Gastroesophageal sphincter (tissue), 4 donors: Measurements from ENCODE around the gene NELFB. TPM values are rescaled to one million over a fixed set of nuclear protein-coding genes. Genes with fewer than 3 reads are reported as not detected.
A peak's percentile ranks its signal among the peaks of the same experiment; 100 is the strongest.
"Not testable (repeated sequence)": the region's sequence is repeated elsewhere in the genome, so short reads cannot be mapped to it uniquely, and the experiment has no call there.

ENCODE experiments used
- ATAC-seq: fragments of 150-250 bp; one replicate; pipeline ENCODE4 v1.9.1; 2016; ENCODE audit warnings: mild to moderate bottlenecking, moderate library complexity
- H3K27ac ChIP-seq, 4 donors: fragments of 200-600 bp; sonication (generic) in 3 of 4; 1 replicate in 3 of 4; 2 replicates in 1 of 4; pipeline ENCODE4 v1.5.1; 2016 to 2019
- H3K27me3 ChIP-seq: fragments of 200-600 bp; sonication (generic); one replicate; pipeline ENCODE4 v1.5.1; 2019
- H3K36me3 ChIP-seq, 2 donors: fragments of 200-600 bp; sonication (generic); one replicate each; pipeline ENCODE4 v1.5.1; 2019; ENCODE audit warnings: control low read depth in 1 of 2
- H3K4me1 ChIP-seq, 3 donors: fragments of 200-600 bp; sonication (generic); 1 replicate in 2 of 3; 2 replicates in 1 of 3; pipeline ENCODE4 v1.5.1; 2016 to 2019; ENCODE audit warnings: control low read depth in 2 of 3
- H3K4me3 ChIP-seq, 2 donors: fragments of 200-600 bp; sonication (generic); one replicate each; pipeline ENCODE4 v1.5.1; 2019; ENCODE audit warnings: mild to moderate bottlenecking in 1 of 2, moderate library complexity in 1 of 2
- H3K9me3 ChIP-seq, 3 donors: fragments of 200-600 bp; sonication (generic); one replicate each; pipeline ENCODE4 v1.5.1; 2017 to 2019; ENCODE audit warnings: control low read depth in 2 of 3
- EP300 ChIP-seq: sonication (generic); formaldehyde crosslinking; IDR thresholded peaks from one replicate; pipeline ENCODE4 v1.6.1; 2017; ENCODE audit warnings: antibody characterized with exemption, mild to moderate bottlenecking
- POLR2A ChIP-seq, 2 donors: fragments of 450-650 bp; IDR thresholded peaks; one replicate each; pipeline ENCODE4 v1.6.1; 2017; ENCODE audit warnings: antibody characterized with exemption in 2 of 2, mild to moderate bottlenecking in 2 of 2, moderate library complexity in 1 of 2
- POLR2AphosphoS5 ChIP-seq: sonication (generic); formaldehyde crosslinking; IDR thresholded peaks from one replicate; pipeline ENCODE4 v1.6.1; 2017; ENCODE audit warnings: antibody characterized with exemption
- WGBS, 2 donors: methylation state at CpG; one replicate each; pipeline ENCODE4 v1.1.5; 2018; ENCODE audit warnings: low coverage in 1 of 2; 5-methylcytosine and 5-hydroxymethylcytosine counted together
- total RNA-seq, 4 donors: library from RNA; depleted of rRNA; stranded (reverse); fragments of >200 nt; gene quantifications; one replicate each; pipeline ENCODE4 v1.1.0, GENCODE V29; 2016
- TF ChIP-seq, protein P1 (sequence below), 4 experiments: fragments of 200-600 bp in 2 of 4; fragments of 450-650 bp in 2 of 4; sonication (generic) in 1 of 4; IDR thresholded peaks; one replicate each; pipeline ENCODE4 v1.5.1; 2017 to 2019; ENCODE audit warnings: antibody characterized with exemption in 4 of 4, mild to moderate bottlenecking in 2 of 4, moderate library complexity in 2 of 4

NELFB gene
- total RNA-seq, 4 donors from 2014 or later, result 36.9 to 58.8 (median 45.2) TPM

DNA sequence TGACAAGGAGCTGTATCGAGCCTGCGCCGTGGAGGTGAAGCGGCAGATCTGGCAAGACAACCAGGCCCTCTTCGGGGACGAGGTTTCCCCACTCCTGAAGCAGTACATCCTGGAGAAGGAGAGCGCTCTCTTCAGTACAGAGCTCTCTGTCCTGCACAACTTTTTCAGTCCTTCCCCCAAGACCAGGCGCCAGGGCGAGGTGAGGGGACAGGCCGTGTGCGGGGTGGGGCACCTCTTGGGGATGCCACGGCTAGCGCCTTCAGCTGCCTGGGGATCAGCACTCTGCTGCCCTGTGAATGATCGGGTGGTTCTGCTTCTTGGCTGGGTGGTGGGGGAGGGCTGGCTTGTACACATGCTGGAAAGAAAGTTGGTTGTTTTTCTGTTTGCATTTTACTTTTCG is 1.7 kb downstream of the NELFB start:
- no peaks in the 10 kb centered on the region for H3K27me3 ChIP-seq
- no peaks in the 10 kb centered on the region for H3K9me3 ChIP-seq
- no peak for ATAC-seq
- H3K27ac ChIP-seq, result no peak overlapping the region
- 82% methylated on average over 7 of the region's 15 CpGs; no CpG with 5 or more reads in 1 of the 2 donors for WGBS, 2 donors
- peak overlapping the region in 1 of 2 donors; percentile 90 for H3K4me3 ChIP-seq
- peaks cover 0 to 41% of the 10 kb centered on the region in 2 donors for H3K36me3 ChIP-seq
- H3K4me1 ChIP-seq, result peaks cover 0 to 34% (median 19%) of the 10 kb centered on the region in 3 donors
- TF ChIP-seq, protein P1, sequence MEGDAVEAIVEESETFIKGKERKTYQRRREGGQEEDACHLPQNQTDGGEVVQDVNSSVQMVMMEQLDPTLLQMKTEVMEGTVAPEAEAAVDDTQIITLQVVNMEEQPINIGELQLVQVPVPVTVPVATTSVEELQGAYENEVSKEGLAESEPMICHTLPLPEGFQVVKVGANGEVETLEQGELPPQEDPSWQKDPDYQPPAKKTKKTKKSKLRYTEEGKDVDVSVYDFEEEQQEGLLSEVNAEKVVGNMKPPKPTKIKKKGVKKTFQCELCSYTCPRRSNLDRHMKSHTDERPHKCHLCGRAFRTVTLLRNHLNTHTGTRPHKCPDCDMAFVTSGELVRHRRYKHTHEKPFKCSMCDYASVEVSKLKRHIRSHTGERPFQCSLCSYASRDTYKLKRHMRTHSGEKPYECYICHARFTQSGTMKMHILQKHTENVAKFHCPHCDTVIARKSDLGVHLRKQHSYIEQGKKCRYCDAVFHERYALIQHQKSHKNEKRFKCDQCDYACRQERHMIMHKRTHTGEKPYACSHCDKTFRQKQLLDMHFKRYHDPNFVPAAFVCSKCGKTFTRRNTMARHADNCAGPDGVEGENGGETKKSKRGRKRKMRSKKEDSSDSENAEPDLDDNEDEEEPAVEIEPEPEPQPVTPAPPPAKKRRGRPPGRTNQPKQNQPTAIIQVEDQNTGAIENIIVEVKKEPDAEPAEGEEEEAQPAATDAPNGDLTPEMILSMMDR (IDR thresholded peaks at IDR 0.05), result no peak
- no peak for TF ChIP-seq POLR2A (IDR thresholded peaks at IDR 0.05)
- no peak for TF ChIP-seq EP300

DNA sequence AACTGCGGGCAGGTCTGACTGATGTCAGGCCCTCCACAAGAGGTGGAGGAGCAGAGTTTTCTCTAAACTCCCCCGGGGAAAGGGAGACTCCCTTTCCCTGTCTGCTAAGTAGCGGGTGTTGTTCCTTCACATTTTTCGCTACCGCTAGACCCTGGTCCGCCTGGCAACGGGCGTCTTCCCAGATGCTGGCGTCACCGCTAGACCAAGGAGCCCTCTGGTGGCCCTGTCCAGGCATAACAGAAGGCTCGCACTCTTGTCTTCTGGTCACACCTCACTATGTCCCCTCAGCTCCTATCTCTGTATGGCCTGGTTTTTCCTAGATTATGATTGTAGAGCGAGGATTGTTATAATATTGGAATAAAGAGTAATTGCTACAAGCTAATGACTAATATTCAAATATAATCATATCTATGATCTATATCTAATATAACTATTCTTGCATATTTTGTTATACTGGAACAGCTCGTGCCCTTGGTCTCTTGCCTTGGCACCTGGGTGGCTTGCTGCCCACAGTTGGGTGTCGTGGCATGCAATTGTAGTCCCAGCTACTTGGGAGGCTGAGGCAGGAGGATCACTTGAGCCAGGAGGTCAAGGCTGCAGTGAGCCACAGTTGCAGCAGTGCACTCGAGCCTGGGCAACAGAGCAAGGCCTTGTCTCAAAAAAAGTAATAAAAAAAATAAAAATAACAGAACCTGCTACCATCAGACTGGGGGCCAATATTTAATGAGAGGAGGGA is 7.2 kb downstream of the NELFB start:
- WGBS, 2 donors, result 46 to 53% methylated on average over 6 to 11 of the region's 15 CpGs
- H3K4me3 ChIP-seq, ATAC-seq, H3K9me3 ChIP-seq, H3K27me3 ChIP-seq, H3K27ac ChIP-seq: not testable (repeated sequence)
- Histone ChIP-seq H3K36me3 (peaks cover 0 to 72% of the 10 kb centered on the region in 2 donors), H3K4me1 (peaks cover 0 to 10% (median 0%) of the 10 kb centered on the region in 3 donors)
- TF ChIP-seq, protein P1 (IDR thresholded peaks at IDR 0.05), result peak in 2 of 4 experiments; percentile 36 to 59

DNA sequence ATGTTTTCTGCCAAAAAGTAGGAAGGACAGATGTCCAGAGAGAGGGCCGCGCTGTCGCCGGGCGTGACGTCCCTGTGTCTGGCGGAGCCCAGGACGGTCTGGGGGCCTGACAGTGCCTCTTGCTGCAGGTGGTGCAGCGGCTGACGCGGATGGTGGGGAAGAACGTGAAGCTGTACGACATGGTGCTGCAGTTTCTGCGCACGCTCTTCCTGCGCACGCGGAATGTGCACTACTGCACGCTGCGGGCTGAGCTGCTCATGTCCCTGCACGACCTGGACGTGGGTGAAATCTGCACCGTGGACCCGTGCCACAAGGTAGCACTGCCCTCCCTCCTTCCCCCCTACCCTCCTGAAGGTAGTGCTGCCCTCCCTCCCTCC is 7.8 kb downstream of the NELFB start:
- H3K36me3 ChIP-seq, result peaks cover 0 to 73% of the 10 kb centered on the region in 2 donors
- no peak for ATAC-seq
- no peaks in the 10 kb centered on the region for H3K9me3 ChIP-seq
- no peak for TF ChIP-seq POLR2AphosphoS5
- TF ChIP-seq POLR2A (IDR thresholded peaks at IDR 0.05), result no peak
- no peak for TF ChIP-seq EP300
- TF ChIP-seq, protein P1 (IDR thresholded peaks at IDR 0.05), result no peak
- H3K27me3 ChIP-seq, result no peaks in the 10 kb centered on the region
- WGBS, 2 donors, result 84 to 85% methylated on average over 9 to 14 of the region's 24 CpGs
- H3K4me3 ChIP-seq, result no peak overlapping the region
- H3K4me1 ChIP-seq, result peaks cover 0 to 14% (median 0%) of the 10 kb centered on the region in 3 donors
- no peak overlapping the region for H3K27ac ChIP-seq

DNA sequence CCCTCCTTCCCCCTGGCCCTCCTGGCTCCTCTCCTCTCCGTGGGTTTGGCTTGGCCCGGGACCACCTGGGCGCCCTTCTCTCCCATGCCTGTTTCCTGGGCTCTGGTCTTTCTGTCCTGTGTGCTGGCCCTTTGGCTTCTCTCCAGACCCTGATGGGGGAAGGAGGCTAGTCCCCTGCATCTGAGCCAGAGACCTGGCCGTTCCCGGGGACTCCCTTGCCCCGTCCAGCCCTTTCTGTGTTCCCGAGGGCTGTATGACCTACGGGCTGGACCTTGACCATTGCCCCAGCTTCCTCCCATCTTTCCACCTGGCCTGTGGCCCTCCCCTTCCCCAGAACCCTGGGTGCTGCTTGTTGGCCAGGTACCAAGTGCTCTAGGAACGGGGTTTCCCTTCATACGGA is 8.4 kb downstream of the NELFB start:
- TF ChIP-seq, protein P1 (IDR thresholded peaks at IDR 0.05), result no peak
- TF ChIP-seq EP300, result no peak
- TF ChIP-seq POLR2A (IDR thresholded peaks at IDR 0.05), result no peak
- TF ChIP-seq POLR2AphosphoS5, result no peak
- WGBS, 2 donors, result 81 to 83% methylated on average over 3 to 5 of the region's 10 CpGs

DNA sequence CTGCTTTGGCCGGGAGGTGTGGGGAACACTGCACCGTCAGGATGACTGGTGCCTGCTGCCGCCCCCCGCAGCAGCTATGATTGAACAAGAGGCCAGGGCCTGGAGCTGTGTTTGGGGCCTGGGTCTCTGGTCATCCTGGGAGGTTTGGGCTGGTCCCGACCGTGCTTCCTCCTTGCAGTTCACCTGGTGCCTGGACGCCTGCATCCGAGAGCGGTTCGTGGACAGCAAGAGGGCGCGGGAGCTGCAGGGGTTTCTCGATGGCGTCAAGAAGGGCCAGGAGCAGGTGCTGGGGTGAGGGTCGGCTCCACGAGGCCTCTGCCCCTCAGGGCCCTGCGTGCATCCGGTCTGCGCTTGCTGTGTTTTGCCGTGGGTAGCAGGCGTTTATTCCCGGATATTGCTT is 8.9 kb downstream of the NELFB start:
- 95% methylated on average over 8 of the region's 22 CpGs; no CpG with 5 or more reads in 1 of the 2 donors for WGBS, 2 donors
- ATAC-seq, result no peak
- no peak overlapping the region for H3K4me3 ChIP-seq
- H3K27me3 ChIP-seq, result no peaks in the 10 kb centered on the region
- peaks cover 0 to 26% (median 6%) of the 10 kb centered on the region in 3 donors for H3K4me1 ChIP-seq
- no peak for TF ChIP-seq POLR2AphosphoS5
- TF ChIP-seq EP300, result no peak
- TF ChIP-seq, protein P1 (IDR thresholded peaks at IDR 0.05), result no peak
- TF ChIP-seq POLR2A (IDR thresholded peaks at IDR 0.05), result no peak
- H3K9me3 ChIP-seq, result no peaks in the 10 kb centered on the region
- peaks cover 0 to 70% of the 10 kb centered on the region in 2 donors for H3K36me3 ChIP-seq
- H3K27ac ChIP-seq, result no peak overlapping the region

More for the DNA sequence above, 8.4 kb downstream of the NELFB start:
- H3K9me3 ChIP-seq, result no peaks in the 10 kb centered on the region
- peaks cover 0 to 20% (median 1%) of the 10 kb centered on the region in 3 donors for H3K4me1 ChIP-seq
- no peaks in the 10 kb centered on the region for H3K27me3 ChIP-seq
- ATAC-seq, result no peak
- H3K4me3 ChIP-seq, result no peak overlapping the region
- no peak overlapping the region for H3K27ac ChIP-seq
- peaks cover 0 to 70% of the 10 kb centered on the region in 2 donors for H3K36me3 ChIP-seq
